Upper lobe of right lung (tissue), 1 donor: Measurements from ENCODE around the gene COL4A1. TPM values are rescaled to one million over a fixed set of nuclear protein-coding genes. Genes with fewer than 3 reads are reported as not detected.

Source experiments
- ATAC-seq: fragments of 200-7000 bp; cut with Tn5 transposase; one replicate; pipeline ENCODE4 v1.9.1; 2020; ENCODE audit warnings: mild to moderate bottlenecking, moderate library complexity
- DNase-seq: peaks from one replicate; pipeline ENCODE4 v3.0.0-alpha.2; 2020
- H3K27ac ChIP-seq: fragments of 200-600 bp; one replicate; pipeline ENCODE4 v1.8.0; 2022
- H3K27me3 ChIP-seq: fragments of 200-600 bp; one replicate; pipeline ENCODE4 v1.8.0; 2022; ENCODE audit warnings: mild to moderate bottlenecking
- H3K36me3 ChIP-seq: fragments of 200-600 bp; one replicate; pipeline ENCODE4 v1.8.0; 2022
- H3K4me1 ChIP-seq: fragments of 200-600 bp; one replicate; pipeline ENCODE4 v1.8.0; 2022
- H3K4me3 ChIP-seq: fragments of 200-600 bp; one replicate; pipeline ENCODE4 v1.8.0; 2022; ENCODE audit warnings: mild to moderate bottlenecking
- H3K9me3 ChIP-seq: fragments of 200-600 bp; one replicate; pipeline ENCODE4 v1.8.0; 2022
- CTCF ChIP-seq: fragments of 200-600 bp; IDR thresholded peaks from one replicate; pipeline ENCODE4 v1.8.0; 2022; ENCODE audit warnings: antibody characterized with exemption
- intact Hi-C: fragments of 100-400 bp; cut with DNase I; formaldehyde crosslinking; loops from one replicate; pipeline ENCODE4 v1.11.0; 2022
- total RNA-seq: library from RNA; stranded (reverse); fragmentation: NEBNext Ultra II Directional; extraction: Animal tissue kit (Norgen Biotek cat#: 25700); gene quantifications from one replicate; pipeline ENCODE4 v1.2.1, GENCODE V29; 2021
- donor health status: DM: no; HTN: yes; CAD: no; lungs with severe emphysema.

The COL4A1 gene
- total RNA-seq, 1 donor from 2014 or later: 242 TPM

- no peak overlapping the region for H3K4me3 ChIP-seq
- intact Hi-C loops: no loop called here
- DNase-seq (peak; percentile 37), ATAC-seq (peak; percentile 7)
- H3K9me3 ChIP-seq: no peaks in the 10 kb centered on the region
- H3K27ac ChIP-seq: no peak overlapping the region
- no peak for TF ChIP-seq CTCF
- no peaks in the 10 kb centered on the region for H3K27me3 ChIP-seq
- no peaks in the 10 kb centered on the region for H3K4me1 ChIP-seq
- H3K36me3 ChIP-seq: peaks cover 78% of the 10 kb centered on the region
These were observed 125.0 kb downstream of the COL4A1 start for GRCh38 chr13:110182003-110182402.

GRCh38 chr13:110179857-110180147 is 127.2 kb downstream of the COL4A1 start:
- intact Hi-C loops: no loop called here
- TF ChIP-seq CTCF: no peak
- H3K27me3 ChIP-seq: no peaks in the 10 kb centered on the region
- H3K9me3 ChIP-seq: no peaks in the 10 kb centered on the region
- DNase-seq (no peak), ATAC-seq (no peak)
- no peak overlapping the region for H3K27ac ChIP-seq
- H3K4me3 ChIP-seq: no peak overlapping the region
- no peaks in the 10 kb centered on the region for H3K4me1 ChIP-seq
- H3K36me3 ChIP-seq: peaks cover 78% of the 10 kb centered on the region

- H3K36me3 ChIP-seq: peaks cover 81% of the 10 kb centered on the region
These were observed 127.7 kb downstream of the COL4A1 start for GRCh38 chr13:110179116-110179856.

GRCh38 chr13:110177790-110178189 is 129.2 kb downstream of the COL4A1 start:
- Histone ChIP-seq H3K4me1 (no peaks in the 10 kb centered on the region), H3K9me3 (no peaks in the 10 kb centered on the region), H3K36me3 (peaks cover 95% of the 10 kb centered on the region), H3K4me3 (no peak overlapping the region), H3K27me3 (no peaks in the 10 kb centered on the region), H3K27ac (no peak overlapping the region)
- ATAC-seq (no peak), DNase-seq (peak; percentile 34)
- TF ChIP-seq CTCF: no peak
- intact Hi-C loops: no loop called here

More at GRCh38 chr13:110179116-110179856, 127.7 kb downstream of the COL4A1 start:
- no peak for ATAC-seq
- H3K9me3 ChIP-seq: no peaks in the 10 kb centered on the region
- no peaks in the 10 kb centered on the region for H3K27me3 ChIP-seq
- TF ChIP-seq CTCF: no peak
- H3K27ac ChIP-seq: no peak overlapping the region
- H3K4me3 ChIP-seq: no peak overlapping the region
- peak; percentile 33 for DNase-seq
- no peaks in the 10 kb centered on the region for H3K4me1 ChIP-seq
- intact Hi-C loops: no loop called here

GRCh38 chr13:110176431-110176830 is 130.5 kb downstream of the COL4A1 start:
- H3K4me3 ChIP-seq: no peak overlapping the region
- peaks cover 94% of the 10 kb centered on the region for H3K36me3 ChIP-seq
- no peak overlapping the region for H3K27ac ChIP-seq
- no peaks in the 10 kb centered on the region for H3K4me1 ChIP-seq
- H3K27me3 ChIP-seq: no peaks in the 10 kb centered on the region
- no peak for TF ChIP-seq CTCF
- peak; percentile 55 for DNase-seq
- ATAC-seq: no peak
- no peaks in the 10 kb centered on the region for H3K9me3 ChIP-seq
- intact Hi-C loops: no loop called here
